ENCODE measurements around the gene TRIM72.
"Not testable (repeated sequence)": the region's sequence is repeated elsewhere in the genome, so short reads cannot be mapped to it uniquely, and the experiment has no call there.

Gene TRIM72, protein sequence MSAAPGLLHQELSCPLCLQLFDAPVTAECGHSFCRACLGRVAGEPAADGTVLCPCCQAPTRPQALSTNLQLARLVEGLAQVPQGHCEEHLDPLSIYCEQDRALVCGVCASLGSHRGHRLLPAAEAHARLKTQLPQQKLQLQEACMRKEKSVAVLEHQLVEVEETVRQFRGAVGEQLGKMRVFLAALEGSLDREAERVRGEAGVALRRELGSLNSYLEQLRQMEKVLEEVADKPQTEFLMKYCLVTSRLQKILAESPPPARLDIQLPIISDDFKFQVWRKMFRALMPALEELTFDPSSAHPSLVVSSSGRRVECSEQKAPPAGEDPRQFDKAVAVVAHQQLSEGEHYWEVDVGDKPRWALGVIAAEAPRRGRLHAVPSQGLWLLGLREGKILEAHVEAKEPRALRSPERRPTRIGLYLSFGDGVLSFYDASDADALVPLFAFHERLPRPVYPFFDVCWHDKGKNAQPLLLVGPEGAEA

GRCh38 chr16:31213877-31214707, at the start of gene TRIM72:
TSS of gene TRIM72 (plus strand) at chr16:31214119. CDS start at chr16:31214739, 620 bp downstream.
- CTCF ChIA-PET, result interaction anchor here (1.1 kb wide), 1 partner anchor 245 kb away, joined by 3 read pairs; the partner anchor contains the start of gene ARMC5
- DNase-seq (ENCODE audit: low read depth, low spot score), result no peak

GRCh38 chr16:31167315-31167714, 46.6 kb upstream of the TRIM72 start:
- DNase-seq (ENCODE audit: low read depth, low spot score), result no peak
- ChIA-PET CTCF (interaction anchor here (1.8 to 3.1 kb wide), 2 partner anchors 10 to 25 kb away, joined by 7 to 19 read pairs; no protein-coding TSS in a partner anchor), POLR2A (interaction anchor here (1.4 kb wide), 1 partner anchor 13 kb away, joined by 3 read pairs; the partner anchor contains the start of gene FUS)
- H3K4me3 ChIP-seq (ENCODE audit: low read depth, low read length), result no peak overlapping the region
- TF ChIP-seq CTCF (IDR thresholded peaks at IDR 0.05; ENCODE audit: insufficient read depth, low read length, missing control alignments), result no peak

More at GRCh38 chr16:31213877-31214707, at the start of gene TRIM72:
- POLR2A ChIA-PET, result interaction anchor here (1.6 kb wide), 1 partner anchor 34 kb away, joined by 8 read pairs; the partner anchor contains the start of gene FUS
- no peak for TF ChIP-seq CTCF (IDR thresholded peaks at IDR 0.05; ENCODE audit: insufficient read depth, low read length, missing control alignments)
- peak within 1 kb of the TSS; percentile 46 for H3K4me3 ChIP-seq (ENCODE audit: low read depth, low read length)

DNA sequence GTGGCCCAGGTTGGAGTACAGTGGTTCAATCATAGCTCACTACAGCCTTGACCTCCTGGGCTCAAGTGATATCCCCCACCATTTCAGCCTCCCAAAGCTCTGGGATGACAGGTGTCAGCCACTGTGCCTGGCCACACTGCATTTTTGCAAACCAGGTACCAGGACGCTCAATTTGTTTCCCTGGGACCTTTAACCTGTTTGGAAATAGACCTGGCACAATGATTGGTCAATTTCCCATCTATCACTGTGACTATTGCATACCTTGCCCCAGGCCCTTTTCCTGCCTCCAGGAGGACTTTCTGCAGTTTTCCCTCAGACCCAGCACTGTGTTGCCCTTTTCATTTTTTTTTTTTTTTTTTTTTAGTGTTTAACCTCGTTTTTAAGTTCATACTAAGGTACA, 45.1 kb upstream of the TRIM72 start:
- CTCF ChIA-PET, result interaction anchor here (1.8 to 3.1 kb wide), 2 partner anchors 11 to 26 kb away, joined by 7 to 19 read pairs; no protein-coding TSS in a partner anchor
- POLR2A ChIA-PET, result no interaction called here
- DNase-seq (ENCODE audit: low read depth, low spot score), result no peak
- TF ChIP-seq CTCF (IDR thresholded peaks at IDR 0.05; ENCODE audit: insufficient read depth, low read length, missing control alignments), result no peak
- H3K4me3 ChIP-seq (ENCODE audit: low read depth, low read length), result no peak overlapping the region

- H3K4me3 ChIP-seq (ENCODE audit: low read depth, low read length); CTCF ChIA-PET; DNase-seq (ENCODE audit: low read depth, low spot score); POLR2A ChIA-PET: not testable (repeated sequence)
Measured at GRCh38 chr16:31170048-31170447, 43.9 kb upstream of the TRIM72 start.

GRCh38 chr16:31177136-31177535, 36.8 kb upstream of the TRIM72 start:
- ChIA-PET POLR2A (interaction anchor here (0.7 kb wide), 1 partner anchor 75 kb away, joined by 4 read pairs; no protein-coding TSS in a partner anchor), CTCF (interaction anchor here (0.7 to 8.9 kb wide), 3 partner anchors 18 to 235 kb away, joined by 3 to 35 read pairs (median 22); no protein-coding TSS in a partner anchor)
- no peak for TF ChIP-seq CTCF (IDR thresholded peaks at IDR 0.05; ENCODE audit: insufficient read depth, low read length, missing control alignments)
- H3K4me3 ChIP-seq (ENCODE audit: low read depth, low read length), result no peak overlapping the region
- DNase-seq (ENCODE audit: low read depth, low spot score), result no peak

GRCh38 chr16:31179219-31179746, 34.6 kb upstream of the TRIM72 start:
- ChIA-PET POLR2A (interaction anchor here (0.6 to 2.6 kb wide), 36 partner anchors 8 to 694 kb away, joined by 3 to 31 read pairs (median 6); partner anchors contain the start of genes ARMC5, HSD3B7, KAT8 and PYCARD), CTCF (interaction anchor here (0.8 to 8.9 kb wide), 3 partner anchors 20 to 225 kb away, joined by 3 to 35 read pairs (median 5); no protein-coding TSS in a partner anchor)
- TF ChIP-seq CTCF (IDR thresholded peaks at IDR 0.05; ENCODE audit: insufficient read depth, low read length, missing control alignments), result no peak
- no peak for DNase-seq (ENCODE audit: low read depth, low spot score)
- H3K4me3 ChIP-seq (ENCODE audit: low read depth, low read length), result peak overlapping the region; percentile 95
